NCI-H128 (cell line): ENCODE data around the gene URI1.

Source experiments
- DNase-seq: peaks from one replicate; lab custom pipeline; 2025; ENCODE audit not compliant: unreplicated experiment; lab: John Stamatoyannopoulos, UW

The URI1 gene

GRCh38 chr19:29967623-29968022 is 25.6 kb downstream of the URI1 start:
- no peak for DNase-seq

GRCh38 chr19:29969891-29970290 is 27.9 kb downstream of the URI1 start:
- DNase-seq = no peak

- no peak for DNase-seq
Observed at GRCh38 chr19:29971002-29971401, 29.0 kb downstream of the URI1 start.

GRCh38 chr19:29971648-29972047 is 29.6 kb downstream of the URI1 start:
- no peak for DNase-seq

- no peak for DNase-seq
Observed at GRCh38 chr19:29974701-29975100, 32.7 kb downstream of the URI1 start.

- no peak for DNase-seq
Observed at GRCh38 chr19:29976151-29976943, 34.3 kb downstream of the URI1 start.

GRCh38 chr19:29978080-29978479 is 36.0 kb downstream of the URI1 start:
- DNase-seq = no peak

GRCh38 chr19:29983568-29983967 is 41.5 kb downstream of the URI1 start:
- no peak for DNase-seq

GRCh38 chr19:29985196-29985595 is 43.2 kb downstream of the URI1 start:
- DNase-seq = no peak

- DNase-seq = no peak
Observed at GRCh38 chr19:29988351-29988750, 46.3 kb downstream of the URI1 start.

GRCh38 chr19:29992233-29992867 is 50.3 kb downstream of the URI1 start:
- DNase-seq = no peak

GRCh38 chr19:29999490-29999889 is 57.5 kb downstream of the URI1 start:
- no peak for DNase-seq

GRCh38 chr19:30000862-30001261 is 58.8 kb downstream of the URI1 start:
- no peak for DNase-seq

GRCh38 chr19:30001301-30001700 is 59.3 kb downstream of the URI1 start:
- DNase-seq = no peak

- DNase-seq = no peak
Observed at GRCh38 chr19:30001791-30002190, 59.8 kb downstream of the URI1 start.

GRCh38 chr19:30003866-30004265 is 61.8 kb downstream of the URI1 start:
- DNase-seq = no peak

- no peak for DNase-seq
Observed at GRCh38 chr19:30004403-30004802, 62.4 kb downstream of the URI1 start.

- DNase-seq = no peak
Observed at GRCh38 chr19:30006207-30006606, 64.2 kb downstream of the URI1 start.

GRCh38 chr19:30008169-30008568 is 66.1 kb downstream of the URI1 start:
- no peak for DNase-seq

- DNase-seq = no peak
Observed at GRCh38 chr19:30009013-30009412, 67.0 kb downstream of the URI1 start.

- no peak for DNase-seq
Observed at GRCh38 chr19:30011051-30011578, 69.1 kb downstream of the URI1 start.

- no peak for DNase-seq
Observed at GRCh38 chr19:30014770-30015169, 72.7 kb downstream of the URI1 start.
